Testis (tissue), 2 donors: ENCODE data around the gene PTPRD.

ENCODE experiments used
- CTCF ChIP-seq, 3 experiments: fragments of 450-650 bp in 2 of 3; fragments of 200-600 bp in 1 of 3; sonication (generic) in 1 of 3; IDR thresholded peaks; one replicate each; pipeline ENCODE4 v1.5.1; 2016 to 2019; ENCODE audit warnings: antibody characterized with exemption in 3 of 3, mild to moderate bottlenecking in 2 of 3, moderate library complexity in 1 of 3
- POLR2A ChIP-seq: fragments of 450-650 bp; IDR thresholded peaks from one replicate; pipeline ENCODE4 v1.6.1; 2017; ENCODE audit warnings: antibody characterized with exemption, mild to moderate bottlenecking, moderate library complexity

- TF ChIP-seq POLR2A (no peak), CTCF (IDR thresholded peaks at IDR 0.05) (no peak)
Observed at GRCh38 chr9:8732367-8733075, 1880.3 kb downstream of the PTPRD start.
